Kidney (tissue), 14 donors: ENCODE results near the gene DACT3. TPM values are rescaled to one million over a fixed set of nuclear protein-coding genes. Genes with fewer than 3 reads are reported as not detected.

Experiments used
- DNase-seq, 5 donors: peaks; one replicate each; pipeline ENCODE4 v3.0.0-alpha.2; 2013 to 2020
- FAIRE-seq: peaks from 2 replicates; lab custom pipeline; 2012; peaks lifted over from hg19 to GRCh38; lab: Jason Lieb, UNC
- H3K27ac ChIP-seq, 2 donors: one replicate each; pipeline ENCODE4 v1.7.0; 2013; ENCODE audit warnings: low read depth in 2 of 2, low read length in 2 of 2, inconsistent platforms in 1 of 2
- H3K27me3 ChIP-seq: one replicate; pipeline ENCODE4 v1.7.1; 2013; ENCODE audit warnings: low read length, inconsistent platforms; ENCODE audit not compliant: control insufficient read depth, insufficient read depth
- H3K36me3 ChIP-seq, 3 donors: one replicate each; pipeline versions ENCODE4 v1.7.0 to v1.7.1; 2013; ENCODE audit warnings: low read length in 3 of 3, control low read depth in 1 of 3, inconsistent platforms in 1 of 3; ENCODE audit not compliant: insufficient read depth in 3 of 3, control insufficient read depth in 2 of 3
- H3K4me1 ChIP-seq, 3 donors: one replicate each; pipeline versions ENCODE4 v1.7.0 to v1.7.1; 2013; ENCODE audit warnings: low read length in 3 of 3, inconsistent platforms in 1 of 3, low read depth in 1 of 3; ENCODE audit not compliant: control insufficient read depth in 2 of 3, insufficient read depth in 2 of 3
- H3K4me3 ChIP-seq, 3 donors: one replicate each; pipeline versions ENCODE4 v1.7.0 to v1.8.1; 2013; ENCODE audit warnings: low read length in 3 of 3, control low read depth in 1 of 3, inconsistent platforms in 1 of 3
- H3K9ac ChIP-seq, 3 donors: one replicate each; pipeline versions ENCODE4 v1.7.0 to v1.7.1; 2013; ENCODE audit warnings: low read length in 3 of 3, control low read depth in 1 of 3, inconsistent platforms in 1 of 3
- H3K9me3 ChIP-seq, 3 donors: one replicate each; pipeline versions ENCODE4 v1.7.0 to v1.7.1; 2013; ENCODE audit warnings: low read length in 3 of 3, control low read depth in 1 of 3, inconsistent platforms in 1 of 3; ENCODE audit not compliant: control insufficient read depth in 2 of 3, insufficient read depth in 1 of 3
- CTCF ChIP-seq: IDR thresholded peaks from 3 replicates; pipeline ENCODE4 v1.5.1; 2012; ENCODE audit warnings: mild to moderate bottlenecking, moderate library complexity, borderline replicate concordance; ENCODE audit not compliant: insufficient read depth; ENCODE audit errors: extremely low read depth
- intact Hi-C: fragments of 100-400 bp; cut with DNase I; formaldehyde crosslinking; loops from one replicate; pipeline ENCODE4 v1.11.1; 2022
- polyA plus RNA-seq: library from polyadenylated mRNA; stranded (reverse); fragments of 350-450 nt; fragmentation: Illumina TruSeq; extraction: RNeasy Lipid Tissue Mini Kit (QIAGEN cat#74804); gene quantifications from one replicate; pipeline ENCODE4 v1.2.3, GENCODE V29; 2014; ENCODE audit warnings: low read depth, low replicate concordance; ENCODE audit not compliant: insufficient read depth
- total RNA-seq: library from RNA; stranded (reverse); fragmentation: NEBNext Ultra II Directional; extraction: Animal tissue kit (Norgen Biotek cat#: 25700); gene quantifications from one replicate; pipeline ENCODE4 v1.2.1, GENCODE V29; 2021
- donor health status: control.
- donor health status: control.
- donor health status: control.
- donor health status: control.
- donor health status: control.
- donor health status: DM: yes; HTN: yes; CAD: no.
- donor health status: Normal renal cell carcinoma (clear cell type).

The DACT3 gene
- total and polyA plus RNA-seq, 2 donors from 2014 or later = 5.4 to 10.4 TPM

- Histone ChIP-seq H3K9ac (no peak overlapping the region), H3K9me3 (no peaks in the 10 kb centered on the region), H3K27me3 (no peaks in the 10 kb centered on the region), H3K27ac (no peak overlapping the region), H3K4me1 (peaks cover 0 to 6% (median 0%) of the 10 kb centered on the region in 3 donors), H3K36me3 (peaks cover 0 to 13% (median 6%) of the 10 kb centered on the region in 3 donors), H3K4me3 (no peak overlapping the region)
- intact Hi-C loops = loop anchor here (5.0 kb wide), 1 partner anchor 49 kb away; the partner anchor contains the start of gene DACT3
- FAIRE-seq (no peak), DNase-seq (peak in 2 of 5 donors; percentile 36 to 66)
- TF ChIP-seq CTCF = no peak
Measured at GRCh38 chr19:46613525-46613924, 47.5 kb downstream of the DACT3 start.

DNA sequence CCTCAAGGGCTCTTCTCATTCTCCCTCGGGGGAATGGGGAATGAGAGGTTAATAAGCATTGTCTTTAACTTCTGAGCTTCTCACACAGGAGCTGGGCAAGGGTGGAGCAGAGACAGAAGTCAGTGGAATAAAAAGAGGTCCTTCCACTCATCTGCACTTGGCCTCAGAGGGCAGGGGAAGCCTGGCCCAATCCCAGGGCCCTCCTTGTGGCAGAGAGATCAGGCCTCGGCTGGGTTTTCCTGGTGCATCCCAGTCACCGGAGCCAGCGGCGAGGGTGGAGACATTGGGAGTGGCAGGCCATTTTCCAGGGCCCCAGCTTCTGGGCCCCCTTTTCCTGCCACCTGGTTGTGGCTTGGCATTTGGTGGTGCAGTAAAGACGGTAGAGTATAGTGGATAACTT, 49.2 kb downstream of the DACT3 start:
- intact Hi-C loops = loop anchor here (5.0 kb wide), 1 partner anchor 51 kb away; the partner anchor contains the start of gene DACT3
- DNase-seq (no peak), FAIRE-seq (no peak)

DNA sequence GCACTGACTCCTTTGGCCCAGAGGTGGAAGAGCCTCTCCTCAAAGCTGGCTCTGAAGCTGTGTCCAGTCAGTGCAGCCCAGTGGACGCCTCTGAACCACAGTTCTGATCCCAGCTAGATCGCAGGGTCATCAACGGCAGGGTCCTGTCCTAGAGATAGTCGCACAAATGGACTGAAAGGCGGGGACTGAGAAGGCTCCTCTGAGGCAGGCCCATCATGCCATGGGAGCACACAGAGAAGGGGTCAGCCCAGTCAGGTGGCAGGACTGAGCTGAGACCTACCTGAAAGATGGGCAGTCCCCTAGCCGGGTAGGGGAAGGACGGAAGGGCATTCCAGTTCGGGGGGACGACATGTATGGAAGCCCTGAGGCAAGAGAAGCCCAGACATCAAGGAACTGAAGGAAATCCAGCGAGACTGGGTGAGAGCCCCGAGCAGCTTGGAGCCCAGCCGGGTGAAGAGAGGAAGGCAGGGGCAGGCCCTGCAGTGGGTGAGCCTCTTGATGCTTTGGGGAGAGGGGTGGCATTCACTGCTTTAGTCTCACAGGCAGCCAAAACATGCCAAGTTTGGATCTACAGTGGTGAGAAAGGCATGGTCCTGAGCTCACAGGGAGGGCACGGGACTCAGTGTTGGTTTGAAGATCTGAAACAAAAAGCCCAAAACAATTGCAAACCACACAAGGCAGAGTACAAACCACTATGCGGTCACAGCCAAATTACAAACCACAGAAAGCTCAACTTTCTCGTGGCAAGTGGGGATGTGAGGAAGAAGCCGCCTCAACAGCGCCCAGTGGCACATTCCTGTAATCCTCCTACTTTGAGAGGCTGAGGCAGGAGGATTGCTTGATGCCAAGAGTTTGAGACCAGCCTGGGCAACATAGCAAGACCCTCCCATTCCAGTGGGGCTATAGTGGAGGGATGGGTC, 49.9 kb downstream of the DACT3 start:
- FAIRE-seq (no peak), DNase-seq (peak in 2 of 5 donors; percentile 33 to 51)
- peaks cover 0 to 34% (median 17%) of the 10 kb centered on the region in 3 donors for H3K36me3 ChIP-seq
- H3K4me1 ChIP-seq = peaks cover 0 to 2% (median 0%) of the 10 kb centered on the region in 3 donors
- intact Hi-C loops = loop anchor here (5.0 kb wide), 1 partner anchor 51 kb away; the partner anchor contains the start of gene DACT3
- H3K27ac ChIP-seq = no peak overlapping the region
- H3K4me3 ChIP-seq = no peak overlapping the region
- no peaks in the 10 kb centered on the region for H3K9me3 ChIP-seq
- H3K9ac ChIP-seq = no peak overlapping the region
- no peaks in the 10 kb centered on the region for H3K27me3 ChIP-seq
- TF ChIP-seq CTCF = no peak

More for the DNA sequence above, 49.2 kb downstream of the DACT3 start:
- TF ChIP-seq CTCF = no peak
- peaks cover 0 to 4% (median 0%) of the 10 kb centered on the region in 3 donors for H3K4me1 ChIP-seq
- no peak overlapping the region for H3K27ac ChIP-seq
- H3K4me3 ChIP-seq = no peak overlapping the region
- H3K9ac ChIP-seq = no peak overlapping the region
- H3K9me3 ChIP-seq = no peaks in the 10 kb centered on the region
- H3K27me3 ChIP-seq = no peaks in the 10 kb centered on the region
- peaks cover 0 to 28% (median 14%) of the 10 kb centered on the region in 3 donors for H3K36me3 ChIP-seq
